Hypothalamus (tissue), 51 donors: ENCODE results near the gene EML6.
A peak's percentile ranks its signal among the peaks of the same experiment; 100 is the strongest.

Experiments used
- DNase-seq, 51 donors: peaks; one replicate each; lab custom pipeline; 2025; lab: John Stamatoyannopoulos, UW

The EML6 gene

DNA sequence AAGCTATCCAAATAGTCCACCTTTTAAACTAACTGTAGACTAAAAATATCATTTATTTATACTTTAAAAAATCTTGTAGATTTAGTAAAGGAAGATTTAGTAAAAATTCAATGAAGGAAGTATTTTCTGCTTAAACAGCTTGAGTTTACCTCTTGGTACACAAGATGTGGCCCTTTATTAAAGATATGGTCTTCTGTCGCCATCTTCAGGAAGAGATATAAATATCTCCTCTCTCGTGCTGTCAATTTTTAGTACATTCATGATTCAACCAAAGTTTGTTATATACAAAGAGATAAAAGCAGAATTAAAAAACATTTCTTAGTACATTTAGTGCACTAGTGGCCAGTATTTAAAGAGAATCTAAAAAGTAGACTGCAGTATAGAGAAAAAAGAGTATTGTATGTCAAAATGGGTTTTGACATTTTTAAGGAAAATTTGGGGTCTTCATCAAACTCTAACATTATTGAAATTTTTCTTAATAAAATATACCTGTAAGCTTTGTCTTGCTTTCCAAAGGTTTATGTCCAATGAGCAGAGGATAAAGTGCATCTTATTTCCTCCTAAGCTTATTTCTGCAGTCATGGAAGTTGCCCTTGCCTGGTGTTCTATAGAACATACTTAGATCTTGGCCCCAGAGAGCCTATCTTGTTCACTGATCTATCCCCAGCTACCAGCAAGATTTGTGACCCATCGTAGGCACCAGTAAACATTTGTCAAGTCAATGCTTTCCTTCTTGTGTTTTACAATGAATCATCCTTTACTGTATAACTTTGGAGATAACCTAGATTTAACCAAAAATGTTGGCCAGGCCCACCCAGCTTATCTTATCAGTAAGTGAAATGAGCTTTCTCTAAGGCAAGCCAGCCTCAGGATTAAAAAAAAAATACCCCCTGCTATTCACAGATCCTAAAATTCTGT, 18.5 kb upstream of the EML6 start:
- DNase-seq, result peak in 1 of 51 donors; percentile 53

DNA sequence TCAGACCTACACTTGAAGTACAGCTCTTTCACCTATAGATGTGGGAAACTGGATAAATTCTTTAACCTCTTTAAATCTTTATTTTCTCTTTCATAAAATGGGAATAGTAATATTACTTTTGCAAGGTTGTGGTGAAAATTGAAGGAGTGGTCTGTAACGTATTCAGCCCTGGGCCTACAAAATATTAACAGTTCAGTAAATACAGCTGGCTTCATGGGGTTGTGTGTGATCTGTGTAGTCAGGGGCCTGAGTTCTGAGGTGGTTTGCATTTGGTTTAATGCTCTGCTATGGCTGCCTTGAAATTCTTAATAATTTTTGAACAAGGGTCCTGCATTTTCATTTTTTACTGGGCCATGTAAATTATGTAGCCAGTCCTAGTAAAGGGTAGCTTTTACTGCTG, 16.8 kb upstream of the EML6 start:
- no peak for DNase-seq

DNA sequence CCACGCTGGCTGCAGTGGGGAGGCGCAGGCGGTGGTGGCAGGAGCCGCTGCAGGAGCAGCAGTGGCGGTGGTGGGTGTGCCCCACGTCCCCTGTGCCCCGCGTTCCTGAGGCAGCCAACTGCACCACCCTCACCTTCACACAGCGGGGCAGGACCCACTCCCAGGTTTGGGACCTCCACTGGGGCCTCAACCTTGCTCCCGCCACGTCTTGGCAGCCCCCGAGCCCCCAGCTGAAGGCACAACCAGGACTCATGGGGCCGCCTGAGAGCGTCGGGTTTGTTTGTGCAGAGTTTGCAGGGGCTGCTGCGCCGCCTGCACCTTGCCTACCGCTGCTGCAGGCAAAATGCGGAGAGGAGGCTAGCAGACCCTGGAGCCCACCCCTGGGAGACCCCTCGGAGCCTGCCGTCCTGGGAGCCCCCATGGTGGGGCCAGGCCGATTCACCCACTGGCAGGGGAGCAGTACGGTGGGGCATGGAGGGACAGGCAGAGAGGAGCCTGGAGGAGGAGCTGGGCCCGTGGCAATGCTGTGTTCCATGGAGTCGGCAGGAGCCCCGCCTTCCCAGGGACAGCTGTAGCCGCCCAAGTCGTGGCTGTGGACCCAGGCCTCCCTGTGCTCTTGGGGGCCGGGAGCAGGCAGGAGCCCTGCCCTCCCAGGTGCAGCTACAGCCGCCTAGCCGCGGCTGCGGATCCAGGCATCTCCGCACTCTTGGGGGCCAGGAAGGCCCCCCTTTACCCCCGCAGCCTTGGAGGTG, 14.7 kb upstream of the EML6 start:
- DNase-seq, result peak in 19 of 51 donors; percentile 6 to 54 (median 24)

DNA sequence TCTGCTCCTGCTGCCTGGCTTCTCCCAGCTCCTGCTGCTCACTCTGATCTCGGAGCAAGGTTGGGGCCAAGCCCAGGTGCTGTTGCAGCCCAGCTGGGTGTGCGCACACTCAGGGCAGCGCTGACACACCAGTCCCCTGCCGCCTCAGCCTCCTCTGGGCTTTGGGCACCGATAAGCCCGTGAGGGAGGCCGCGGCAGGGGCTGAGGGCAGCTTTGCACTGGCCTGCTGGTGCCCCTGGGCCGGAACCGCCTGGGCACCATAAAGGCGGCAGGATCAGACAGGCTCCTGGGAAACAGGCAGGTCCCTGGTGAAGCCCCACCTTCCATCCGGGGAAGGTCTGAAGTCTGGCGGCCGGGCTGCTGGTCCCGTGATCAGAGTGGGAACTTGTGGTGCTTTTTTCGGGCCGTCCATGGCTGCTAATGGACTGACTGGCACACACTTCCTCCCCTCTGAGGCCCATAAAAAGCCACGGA, 14.1 kb upstream of the EML6 start:
- peak in 4 of 51 donors; percentile 9 to 30 (median 12) for DNase-seq

DNA sequence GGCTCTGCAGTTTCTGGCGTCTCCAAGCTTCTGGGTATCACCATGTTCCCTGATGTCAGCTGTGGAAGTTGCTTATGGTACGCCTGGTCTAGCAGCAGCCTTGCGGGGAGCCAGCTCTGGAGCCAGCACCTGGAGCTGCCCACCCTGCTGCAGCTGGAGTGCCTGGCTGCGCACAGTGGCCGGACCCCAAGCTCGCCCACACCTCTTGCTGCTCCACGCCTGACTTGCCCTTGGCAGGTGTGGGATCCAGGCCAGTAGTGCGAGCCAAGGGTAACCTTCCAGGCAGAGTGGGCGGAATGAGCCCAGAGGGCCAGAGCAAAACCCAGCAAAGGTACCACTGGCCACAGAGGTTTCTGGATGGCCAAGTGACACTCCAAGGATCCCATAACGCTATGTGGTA, 13.2 kb upstream of the EML6 start:
- DNase-seq, result no peak

DNA sequence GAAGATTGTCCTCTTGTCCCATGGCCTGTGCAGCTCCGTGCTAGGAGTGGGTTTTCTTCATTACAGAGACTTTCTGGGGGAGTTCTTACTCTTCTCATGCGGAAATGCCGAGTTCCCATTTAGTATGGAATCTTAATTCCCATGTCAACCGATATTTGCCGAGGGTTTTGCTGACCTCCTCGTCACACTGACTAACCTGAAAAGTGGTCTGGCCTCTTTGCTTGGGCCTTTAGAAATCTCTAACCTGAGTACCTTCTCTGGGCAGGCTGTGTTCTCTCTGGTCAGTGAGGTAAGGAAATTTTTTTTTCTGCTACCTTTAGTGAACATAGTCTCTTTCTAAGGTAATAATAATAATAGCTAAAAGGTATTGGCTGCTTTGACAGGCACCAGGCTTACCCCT, 10.9 kb upstream of the EML6 start:
- DNase-seq, result no peak

DNA sequence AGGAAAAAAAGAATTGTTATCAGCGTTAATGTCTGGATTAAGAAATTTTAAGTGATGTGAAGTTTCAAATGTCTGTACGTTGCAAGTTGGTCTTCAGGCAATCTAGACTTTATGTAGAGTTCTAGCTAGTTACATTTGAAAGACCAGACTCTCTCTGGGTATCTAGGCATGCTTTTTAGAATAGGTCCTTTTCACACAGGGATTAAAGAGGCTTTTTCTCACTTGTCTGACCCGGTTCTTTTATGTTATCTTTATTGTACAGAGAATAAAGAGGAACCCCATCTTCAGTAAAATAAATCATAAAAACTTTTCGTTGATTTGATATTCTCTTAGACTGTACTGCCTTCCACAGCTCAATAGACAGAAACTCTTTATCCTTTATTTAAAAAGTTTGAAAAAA, 8.5 kb upstream of the EML6 start:
- no peak for DNase-seq

DNA sequence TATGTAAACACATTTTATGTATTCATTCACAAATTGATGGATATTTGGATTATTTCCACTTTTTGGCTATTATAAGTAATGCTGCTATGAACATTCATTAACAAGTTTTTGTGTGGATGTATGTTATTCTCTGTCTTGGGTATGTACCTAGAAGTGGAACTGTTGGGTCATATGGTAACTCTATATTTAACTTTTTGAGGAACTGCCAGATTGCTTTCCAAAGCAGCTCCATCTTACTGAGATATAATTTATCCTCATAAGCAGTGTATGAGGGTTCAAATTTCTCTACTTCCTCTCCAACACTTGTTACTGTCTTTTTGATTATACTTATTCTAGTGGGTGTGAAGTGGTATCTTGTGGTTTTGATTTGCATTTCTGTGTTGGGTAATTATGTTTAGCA, 7.1 kb upstream of the EML6 start:
- DNase-seq, result no peak

DNA sequence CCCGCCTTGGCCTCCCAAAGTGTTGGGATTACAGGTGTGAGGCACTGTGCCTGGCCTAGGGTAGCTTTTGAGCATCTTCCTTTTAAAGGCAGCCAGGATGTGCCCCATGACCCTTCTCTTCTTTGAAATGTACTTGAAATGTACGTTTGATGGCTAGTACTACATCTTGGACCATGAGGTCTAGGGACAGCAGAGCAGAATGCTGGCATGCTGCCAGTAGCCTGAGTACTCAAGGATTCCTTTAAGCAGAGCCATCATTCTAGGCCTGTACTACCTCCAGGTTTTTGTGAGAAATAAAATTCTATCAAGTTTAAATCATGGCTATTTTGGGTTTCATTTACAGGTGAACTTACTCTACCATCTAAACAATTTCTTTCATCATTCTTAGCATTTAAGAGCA, 2.9 kb upstream of the EML6 start:
- no peak for DNase-seq

DNA sequence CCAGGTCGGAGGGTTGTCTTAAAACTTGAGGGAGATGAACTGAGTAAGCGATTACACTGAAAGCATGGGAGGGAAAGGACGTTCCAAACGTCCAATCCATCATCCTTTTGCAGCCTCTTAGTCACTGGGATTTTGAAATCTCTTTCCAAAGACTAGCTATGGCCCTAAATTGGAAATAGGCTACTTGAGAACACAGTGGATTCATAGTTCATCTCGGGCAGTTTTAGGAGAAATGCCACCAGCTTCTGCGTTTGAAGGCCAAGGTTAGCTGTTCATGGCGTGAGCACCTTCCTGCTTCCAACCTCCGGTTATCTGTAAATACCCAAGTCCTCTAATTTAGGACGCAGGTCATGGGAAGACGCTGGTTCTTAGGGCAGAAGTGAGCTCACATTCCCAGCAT, 821 bp upstream of the EML6 start:
- DNase-seq, result no peak

DNA sequence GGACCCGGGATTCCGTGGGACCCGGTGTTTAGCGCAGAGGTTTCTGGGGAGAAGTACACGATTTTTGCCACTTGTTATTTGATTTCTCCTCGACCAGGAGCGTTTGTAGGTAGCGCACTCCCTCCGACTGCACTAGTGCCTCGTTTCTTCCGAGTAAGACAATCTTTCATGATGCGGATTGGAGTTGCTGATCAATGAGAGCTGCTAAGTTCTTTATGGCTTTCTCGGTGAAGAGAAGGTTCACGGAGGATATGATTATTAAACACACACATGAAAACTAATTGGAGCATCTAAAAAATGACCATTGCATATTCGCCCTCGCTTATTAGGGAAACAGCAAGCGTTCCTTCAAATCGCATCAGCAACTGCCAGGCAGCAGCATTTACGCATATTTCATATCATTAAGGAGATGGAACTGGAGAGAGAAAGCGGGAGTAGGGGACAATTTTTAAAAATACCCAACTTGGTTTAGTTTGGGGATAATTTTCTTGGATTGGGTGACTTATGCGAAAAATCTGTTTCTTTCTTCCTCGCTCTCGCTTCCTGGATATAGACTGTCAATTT, 616 bp downstream of the EML6 start:
- peak in 2 of 51 donors; percentile 51 to 75 for DNase-seq

DNA sequence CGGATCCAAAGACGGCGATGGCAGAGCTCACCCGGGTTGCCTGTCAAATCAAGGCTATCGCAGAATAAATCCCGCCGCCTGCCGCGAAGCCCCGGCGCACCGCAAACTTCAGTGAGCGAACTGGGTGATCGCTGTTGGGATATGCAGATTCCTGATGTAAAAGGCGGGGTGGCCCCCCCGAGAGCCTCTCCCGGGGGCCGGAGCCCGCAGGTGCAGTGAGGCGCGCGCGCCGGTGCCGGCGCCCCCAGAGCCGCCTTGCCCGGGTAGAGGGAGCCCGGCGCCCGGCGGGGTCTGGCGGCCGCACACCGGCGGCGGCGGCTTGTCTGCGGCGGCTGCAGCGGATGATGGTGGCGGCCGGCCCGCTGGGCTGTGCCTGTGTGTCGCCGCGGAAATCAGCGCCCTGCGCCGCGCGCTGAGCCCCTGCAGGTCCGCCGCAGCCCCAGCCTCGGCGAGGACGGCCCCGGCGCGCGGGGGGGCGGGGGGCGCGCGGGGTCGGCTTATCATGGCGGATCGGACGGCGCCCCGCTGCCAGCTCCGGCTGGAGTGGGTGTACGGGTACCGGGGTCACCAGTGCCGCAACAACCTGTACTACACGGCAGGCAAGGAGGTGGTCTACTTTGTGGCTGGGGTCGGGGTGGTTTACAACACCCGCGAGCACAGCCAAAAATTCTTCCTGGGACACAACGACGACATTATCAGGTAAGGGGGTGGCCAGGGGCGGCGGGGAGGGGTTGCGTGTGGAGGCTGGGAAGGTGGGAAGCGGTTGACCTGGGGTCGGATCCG, 1.3 kb downstream of the EML6 start:
- DNase-seq, result peak in 23 of 51 donors; percentile 13 to 63 (median 31)

DNA sequence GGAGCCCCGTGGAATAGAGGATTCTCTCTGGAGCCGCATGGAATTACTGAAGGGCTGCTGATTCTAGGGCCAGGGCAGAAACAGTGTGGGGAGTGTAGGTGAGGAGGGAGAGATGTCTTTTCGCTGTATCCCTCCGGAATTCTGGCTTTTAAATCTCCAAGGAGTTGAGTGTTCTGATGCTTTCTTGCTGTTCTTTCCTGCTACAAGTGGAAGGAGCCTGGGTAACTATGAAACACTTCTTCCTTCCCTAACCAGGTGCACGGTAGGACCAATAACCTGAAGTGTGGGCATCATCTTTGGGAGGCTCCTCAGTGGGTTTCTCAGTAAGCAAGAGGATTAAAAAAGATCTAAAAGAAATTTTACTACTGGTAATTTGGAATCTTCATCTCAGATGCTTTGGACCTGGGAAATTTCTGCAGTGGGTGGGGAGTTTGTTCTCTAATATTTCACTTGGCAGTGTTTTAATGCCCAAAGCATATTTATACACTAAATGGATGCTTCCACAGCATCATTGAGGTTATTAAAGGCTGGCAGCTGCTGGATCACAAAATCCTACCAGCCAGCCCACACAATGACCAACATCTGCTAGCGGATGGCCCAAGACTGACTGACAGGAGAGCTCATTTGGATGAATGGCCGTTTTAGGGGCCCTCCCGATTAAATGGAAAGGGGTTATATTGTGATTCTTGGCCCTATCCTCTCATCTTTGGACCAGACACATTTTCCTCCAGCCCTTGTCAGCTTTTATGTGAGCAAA, 2.1 kb downstream of the EML6 start:
- peak in 2 of 51 donors; percentile 34 to 40 for DNase-seq

DNA sequence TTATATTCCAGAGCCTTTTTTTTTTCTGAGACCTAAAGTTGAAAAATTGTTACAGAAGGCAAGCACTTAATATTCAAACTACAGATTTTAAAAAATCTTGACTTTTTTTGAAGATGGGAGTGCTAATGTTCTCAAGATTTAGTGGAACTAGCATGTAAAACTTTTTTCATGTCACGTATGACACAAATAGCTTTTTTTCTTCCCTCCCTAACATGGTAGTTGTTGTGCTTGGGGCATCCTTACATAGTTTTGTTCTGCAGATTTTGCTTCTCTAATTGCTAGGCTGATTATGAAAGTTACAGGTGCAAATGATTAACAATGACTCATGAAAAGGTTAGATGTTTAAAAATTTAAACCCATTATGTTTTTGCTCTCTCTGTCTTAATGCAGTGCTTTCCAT, 3.0 kb downstream of the EML6 start:
- no peak for DNase-seq

DNA sequence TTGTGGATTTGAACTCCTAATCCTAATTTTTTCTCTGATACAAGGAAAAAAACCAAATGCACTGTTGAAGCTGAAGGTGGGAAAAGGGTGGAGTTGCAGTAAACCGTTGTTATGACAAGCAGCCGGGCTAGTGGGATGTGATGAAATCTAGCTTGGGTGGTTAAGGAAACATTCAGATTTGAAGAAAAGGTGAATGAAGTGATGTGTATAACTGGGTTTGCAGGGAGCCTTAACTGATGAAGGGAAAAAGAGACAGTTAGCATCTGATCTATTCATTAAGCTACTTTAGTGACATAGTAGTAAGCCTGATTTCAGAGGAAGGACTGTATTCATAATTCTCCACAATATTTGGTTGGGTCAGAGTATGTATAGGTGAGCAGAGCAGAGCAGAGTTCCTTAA, 3.5 kb downstream of the EML6 start:
- no peak for DNase-seq

DNA sequence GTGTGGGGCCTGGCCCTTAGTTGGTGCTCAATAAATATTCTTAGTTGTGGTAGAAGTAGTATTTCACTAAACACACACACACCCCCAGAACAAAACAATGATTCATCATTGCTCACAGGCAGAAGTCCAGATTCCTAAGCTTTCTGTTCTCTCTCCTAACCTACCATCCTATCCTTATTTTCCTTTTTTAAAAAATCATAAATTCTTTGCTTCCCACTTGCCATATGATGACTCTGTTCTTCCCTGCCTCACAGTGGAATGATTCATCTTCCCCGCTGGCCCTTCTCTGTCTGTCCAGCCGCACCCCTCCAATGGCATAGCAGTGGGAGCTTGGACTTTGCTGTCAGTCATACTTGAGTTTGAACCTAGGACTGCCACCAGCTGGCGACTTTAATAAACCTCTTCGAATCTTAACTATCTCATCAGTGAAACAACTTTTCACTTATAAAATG, 5.2 kb downstream of the EML6 start:
- DNase-seq, result peak in 1 of 51 donors; percentile 22

DNA sequence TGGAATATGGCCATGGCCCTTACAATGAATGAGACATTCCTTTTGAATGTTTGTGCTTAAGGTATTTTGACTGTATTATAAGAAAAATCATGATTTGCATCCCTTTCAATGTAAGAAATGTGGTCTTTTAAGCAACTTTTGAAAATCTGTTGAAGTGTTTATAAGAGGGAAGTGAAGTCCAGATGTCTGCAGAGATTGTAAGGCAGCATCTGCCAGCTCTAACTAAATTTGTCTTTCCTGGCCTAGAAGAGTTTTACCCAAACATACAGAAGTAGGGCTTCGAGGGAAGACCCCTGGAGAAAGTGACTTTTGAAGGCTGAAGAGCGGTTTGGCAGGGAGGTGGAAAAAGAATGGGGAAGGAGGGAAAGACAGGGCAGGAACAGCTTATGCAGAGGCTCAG, 12.2 kb downstream of the EML6 start:
- DNase-seq, result no peak

DNA sequence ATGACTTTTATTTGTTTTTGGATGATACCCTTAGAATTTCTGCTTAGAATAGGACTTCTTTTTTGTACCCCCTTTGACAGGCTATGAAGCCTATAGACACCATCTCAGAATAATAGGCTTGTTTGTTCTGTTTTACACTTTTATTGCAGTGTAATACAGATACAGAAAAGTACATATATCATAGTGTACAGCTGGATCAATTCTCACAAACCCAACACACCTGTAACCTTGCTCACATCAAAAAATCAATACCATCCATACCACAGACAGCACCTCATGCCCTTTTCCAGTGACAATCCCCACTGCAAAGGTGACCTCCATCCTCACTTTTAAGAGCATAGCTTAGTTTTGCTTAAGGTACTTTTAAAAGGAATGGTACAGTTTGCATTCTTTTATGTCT, 14.8 kb downstream of the EML6 start:
- DNase-seq, result no peak

DNA sequence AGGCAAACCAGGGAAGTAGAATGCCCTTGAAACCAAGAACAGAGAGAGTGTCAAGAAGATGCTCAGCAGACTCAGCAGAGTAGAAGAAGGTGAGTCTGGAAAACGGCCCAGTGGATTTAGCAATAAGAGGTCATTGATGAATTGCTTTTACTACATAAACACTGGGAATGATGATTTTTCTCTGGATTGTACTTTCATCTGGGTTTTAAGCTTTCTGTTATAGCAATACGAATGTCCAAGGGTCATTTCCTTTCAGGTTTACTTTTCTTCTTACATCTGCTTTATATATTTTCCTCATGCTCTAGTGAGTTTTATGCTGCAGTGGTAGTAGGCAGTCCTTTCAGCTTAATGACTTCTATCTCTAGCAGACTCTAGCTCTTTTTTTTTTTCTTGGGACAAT, 16.9 kb downstream of the EML6 start:
- no peak for DNase-seq

DNA sequence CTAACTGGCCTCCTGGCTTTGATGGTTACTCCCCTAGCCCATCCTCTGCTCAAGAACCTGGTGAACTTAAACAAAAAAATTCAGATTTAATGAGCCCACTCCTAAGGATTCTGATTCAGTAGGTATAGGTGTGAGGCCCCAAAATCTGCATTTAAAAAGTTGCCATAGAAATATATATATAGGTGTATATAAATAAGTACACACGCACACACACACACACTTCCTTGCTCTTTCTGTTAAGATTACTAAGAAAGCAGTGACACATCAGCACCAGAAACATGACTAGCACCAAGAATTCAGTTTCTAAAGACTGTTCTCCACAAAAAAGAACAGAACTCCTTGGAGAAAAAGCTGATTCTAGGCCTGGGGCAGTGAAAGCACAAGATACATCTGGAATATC, 17.8 kb downstream of the EML6 start:
- no peak for DNase-seq
